Activated naive CD4-positive, alpha-beta T cell treated with anti-CD3 and anti-CD28 coated beads, Interleukin-2, amount 50 U/mL, for 24 hours (primary cell): ENCODE data around the gene PM20D1.

Source experiments
- H3K27ac Mint-ChIP-seq: one replicate; pipeline ENCODE4 v1.8.0; 2021; ENCODE audit warnings: mild to moderate bottlenecking, mixed read lengths
- H3K27me3 Mint-ChIP-seq: one replicate; pipeline ENCODE4 v1.8.0; 2021; ENCODE audit warnings: mixed read lengths
- H3K36me3 Mint-ChIP-seq: one replicate; pipeline ENCODE4 v1.8.0; 2021; ENCODE audit warnings: mixed read lengths
- H3K4me1 Mint-ChIP-seq: one replicate; pipeline ENCODE4 v1.8.0; 2021; ENCODE audit warnings: mixed read lengths
- H3K4me3 Mint-ChIP-seq: one replicate; pipeline ENCODE4 v1.8.0; 2021; ENCODE audit warnings: mild to moderate bottlenecking, mixed read lengths
- H3K9me3 Mint-ChIP-seq: one replicate; pipeline ENCODE4 v1.8.0; 2021; ENCODE audit warnings: mixed read lengths

PM20D1 gene

DNA sequence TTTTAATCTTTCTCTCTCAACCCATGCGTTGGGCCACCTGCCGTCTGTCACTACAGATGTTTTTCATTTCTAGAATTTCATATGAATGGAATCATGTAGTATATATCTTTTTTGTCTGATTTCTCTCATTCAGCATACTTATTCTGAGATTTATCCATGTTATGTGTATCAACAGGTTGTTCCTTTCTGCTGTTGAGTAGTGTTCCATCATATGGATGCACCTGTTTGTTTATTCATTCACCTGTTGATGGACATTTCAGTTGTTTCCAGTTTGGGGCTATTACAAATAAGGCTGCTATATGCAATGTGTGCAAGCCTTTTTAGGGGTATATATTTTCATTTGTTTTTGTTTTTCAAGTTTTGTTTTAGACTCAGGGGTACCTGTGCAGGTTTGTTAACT is 27.5 kb downstream of the PM20D1 start:
- no peak overlapping the region for H3K27ac Mint-ChIP-seq
- peaks cover 4% of the 10 kb centered on the region for H3K36me3 Mint-ChIP-seq
- H3K27me3 Mint-ChIP-seq: no peaks in the 10 kb centered on the region
- no peaks in the 10 kb centered on the region for H3K9me3 Mint-ChIP-seq
- H3K4me1 Mint-ChIP-seq: peaks cover 11% of the 10 kb centered on the region
- no peak overlapping the region for H3K4me3 Mint-ChIP-seq

GRCh38 chr1:205817988-205818387 is 31.9 kb downstream of the PM20D1 start:
- Mint-ChIP-seq H3K27me3 (no peaks in the 10 kb centered on the region), H3K9me3 (no peaks in the 10 kb centered on the region), H3K36me3 (no peaks in the 10 kb centered on the region), H3K4me3 (no peak overlapping the region), H3K27ac (no peak overlapping the region), H3K4me1 (peaks cover 18% of the 10 kb centered on the region)

DNA sequence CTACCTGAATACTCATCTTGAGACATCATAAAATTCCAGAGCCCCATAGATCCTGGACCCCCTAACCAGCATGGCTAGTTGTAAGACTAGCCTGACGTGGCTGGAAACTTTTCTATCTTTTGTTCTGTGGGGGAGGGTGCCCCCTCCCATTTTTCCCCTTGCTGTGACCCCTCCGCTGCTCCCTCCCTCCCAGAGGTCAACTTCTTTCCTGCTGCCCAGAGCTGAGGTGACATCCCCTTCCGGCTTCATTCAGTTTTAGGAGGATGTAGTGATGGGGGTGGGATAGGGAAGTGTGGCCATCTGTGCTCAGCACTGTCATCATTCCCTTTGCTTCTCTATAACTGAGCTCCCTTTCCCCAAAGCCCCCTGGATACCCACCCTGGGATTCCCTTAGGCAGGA is 32.6 kb downstream of the PM20D1 start:
- no peak overlapping the region for H3K27ac Mint-ChIP-seq
- no peaks in the 10 kb centered on the region for H3K27me3 Mint-ChIP-seq
- H3K4me3 Mint-ChIP-seq: no peak overlapping the region
- H3K36me3 Mint-ChIP-seq: no peaks in the 10 kb centered on the region
- peaks cover 20% of the 10 kb centered on the region for H3K4me1 Mint-ChIP-seq
- no peaks in the 10 kb centered on the region for H3K9me3 Mint-ChIP-seq

DNA sequence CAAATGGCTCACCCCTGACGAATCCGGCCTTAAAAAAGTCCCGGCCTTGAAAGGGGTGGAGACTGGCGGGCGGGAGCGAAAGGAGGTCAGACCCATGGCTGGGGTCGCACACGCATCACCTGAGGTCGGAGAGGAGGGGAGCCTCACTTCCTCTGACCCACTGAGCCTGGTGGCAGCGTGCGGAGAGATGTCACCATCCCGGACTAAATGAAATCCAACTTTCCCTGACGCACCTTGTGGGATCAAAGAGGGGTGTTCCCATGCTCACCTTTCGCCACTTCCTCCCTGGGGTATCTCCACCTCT is 36.2 kb downstream of the PM20D1 start:
- H3K27ac Mint-ChIP-seq: peak overlapping the region; percentile 70
- H3K9me3 Mint-ChIP-seq: no peaks in the 10 kb centered on the region
- no peaks in the 10 kb centered on the region for H3K27me3 Mint-ChIP-seq
- peaks cover 2% of the 10 kb centered on the region for H3K36me3 Mint-ChIP-seq
- H3K4me1 Mint-ChIP-seq: peaks cover 53% of the 10 kb centered on the region
- peak overlapping the region; percentile 93 for H3K4me3 Mint-ChIP-seq

- H3K4me3 Mint-ChIP-seq: peak within 1 kb of the TSS; percentile 93
- peaks cover 5% of the 10 kb centered on the region for H3K36me3 Mint-ChIP-seq
- peaks cover 55% of the 10 kb centered on the region for H3K4me1 Mint-ChIP-seq
- H3K9me3 Mint-ChIP-seq: no peaks in the 10 kb centered on the region
- H3K27ac Mint-ChIP-seq: peak within 1 kb of the TSS; percentile 85
- no peaks in the 10 kb centered on the region for H3K27me3 Mint-ChIP-seq
Observed at GRCh38 chr1:205812878-205813754, 36.8 kb downstream of the PM20D1 start, which contains the start of gene SLC41A1. Gene SLC41A1, minus strand, starts transcription at chr1:205813198. Its CDS starts 2,757 bp downstream, at chr1:205810441.

- no peaks in the 10 kb centered on the region for H3K9me3 Mint-ChIP-seq
- H3K27me3 Mint-ChIP-seq: no peaks in the 10 kb centered on the region
- H3K27ac Mint-ChIP-seq: peak overlapping the region; percentile 81
- H3K4me3 Mint-ChIP-seq: peak overlapping the region; percentile 93
- peaks cover 58% of the 10 kb centered on the region for H3K4me1 Mint-ChIP-seq
- peaks cover 5% of the 10 kb centered on the region for H3K36me3 Mint-ChIP-seq
Observed at GRCh38 chr1:205812271-205812877, 37.6 kb downstream of the PM20D1 start.

GRCh38 chr1:205811660-205812059 is 38.3 kb downstream of the PM20D1 start:
- H3K4me3 Mint-ChIP-seq: peak overlapping the region; percentile 93
- H3K9me3 Mint-ChIP-seq: no peaks in the 10 kb centered on the region
- no peaks in the 10 kb centered on the region for H3K27me3 Mint-ChIP-seq
- H3K4me1 Mint-ChIP-seq: peaks cover 65% of the 10 kb centered on the region
- peak overlapping the region; percentile 81 for H3K27ac Mint-ChIP-seq
- H3K36me3 Mint-ChIP-seq: peaks cover 5% of the 10 kb centered on the region

GRCh38 chr1:205810448-205811157 is 39.3 kb downstream of the PM20D1 start:
- no peaks in the 10 kb centered on the region for H3K27me3 Mint-ChIP-seq
- peak overlapping the region; percentile 51 for H3K27ac Mint-ChIP-seq
- peaks cover 5% of the 10 kb centered on the region for H3K36me3 Mint-ChIP-seq
- H3K9me3 Mint-ChIP-seq: no peaks in the 10 kb centered on the region
- H3K4me1 Mint-ChIP-seq: peaks cover 75% of the 10 kb centered on the region
- peak overlapping the region; percentile 93 for H3K4me3 Mint-ChIP-seq

DNA sequence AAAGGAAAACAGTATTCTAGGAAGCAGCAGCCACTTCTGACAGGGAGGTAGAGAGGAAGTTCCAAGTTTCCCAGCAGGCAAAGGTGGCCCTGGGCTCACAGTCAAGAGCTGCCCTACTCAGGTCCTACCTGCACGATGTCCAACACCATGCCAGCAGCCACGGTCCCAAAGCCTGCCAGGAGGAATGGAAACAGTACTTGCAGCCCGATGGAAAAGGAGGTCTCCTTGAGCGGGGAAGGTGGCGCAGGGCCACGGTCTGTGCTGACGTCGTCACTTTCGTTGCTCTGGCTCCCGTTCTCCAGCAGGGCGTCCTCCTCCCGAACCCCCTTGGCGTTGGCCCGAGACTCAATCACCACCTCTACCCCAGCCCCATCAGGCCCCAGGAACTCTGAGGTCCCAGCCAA is 40.0 kb downstream of the PM20D1 start:
- Mint-ChIP-seq H3K9me3 (no peaks in the 10 kb centered on the region), H3K27ac (no peak overlapping the region), H3K4me1 (peaks cover 82% of the 10 kb centered on the region), H3K4me3 (peak overlapping the region; percentile 47), H3K27me3 (no peaks in the 10 kb centered on the region), H3K36me3 (peaks cover 5% of the 10 kb centered on the region)

- Mint-ChIP-seq H3K9me3 (no peaks in the 10 kb centered on the region), H3K4me3 (peak overlapping the region; percentile 62), H3K27me3 (no peaks in the 10 kb centered on the region), H3K4me1 (peaks cover 87% of the 10 kb centered on the region), H3K27ac (peak overlapping the region; percentile 11), H3K36me3 (peaks cover 5% of the 10 kb centered on the region)
Observed at GRCh38 chr1:205809469-205809868, 40.5 kb downstream of the PM20D1 start.

DNA sequence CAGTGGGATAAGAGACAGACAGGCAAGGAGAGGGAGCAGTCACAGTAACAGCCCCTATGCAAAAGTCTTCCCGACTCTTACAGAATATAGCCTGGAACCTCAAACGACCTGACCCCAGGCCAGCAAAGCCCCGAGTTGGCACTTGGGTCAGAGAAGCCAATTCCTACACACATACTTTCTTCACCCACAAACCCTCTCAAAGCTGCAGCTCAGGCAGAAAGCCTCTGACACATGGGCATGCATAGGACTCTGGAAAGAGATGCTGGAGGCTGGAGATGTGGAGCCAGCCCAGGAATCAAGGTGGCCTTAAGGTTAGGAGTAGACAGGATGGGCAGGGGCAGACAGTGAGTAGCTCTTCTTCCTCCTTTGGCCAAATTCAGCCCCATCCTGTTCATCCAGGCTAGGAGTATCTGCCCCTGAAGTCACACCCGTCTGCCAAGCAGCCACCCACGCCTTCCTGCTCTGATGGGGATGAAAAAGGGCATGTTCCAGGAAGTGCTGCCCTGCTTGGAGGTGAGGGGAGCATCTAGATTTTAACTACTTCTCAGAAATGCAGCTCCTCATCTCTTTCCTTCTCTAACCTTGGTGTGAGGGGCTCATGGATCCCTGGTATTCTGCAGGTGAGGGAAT is 44.7 kb downstream of the PM20D1 start:
- H3K27me3 Mint-ChIP-seq: no peaks in the 10 kb centered on the region
- peak overlapping the region; percentile 56 for H3K4me3 Mint-ChIP-seq
- no peaks in the 10 kb centered on the region for H3K9me3 Mint-ChIP-seq
- peak overlapping the region; percentile 88 for H3K27ac Mint-ChIP-seq
- H3K4me1 Mint-ChIP-seq: peaks cover 71% of the 10 kb centered on the region
- H3K36me3 Mint-ChIP-seq: peaks cover 3% of the 10 kb centered on the region

DNA sequence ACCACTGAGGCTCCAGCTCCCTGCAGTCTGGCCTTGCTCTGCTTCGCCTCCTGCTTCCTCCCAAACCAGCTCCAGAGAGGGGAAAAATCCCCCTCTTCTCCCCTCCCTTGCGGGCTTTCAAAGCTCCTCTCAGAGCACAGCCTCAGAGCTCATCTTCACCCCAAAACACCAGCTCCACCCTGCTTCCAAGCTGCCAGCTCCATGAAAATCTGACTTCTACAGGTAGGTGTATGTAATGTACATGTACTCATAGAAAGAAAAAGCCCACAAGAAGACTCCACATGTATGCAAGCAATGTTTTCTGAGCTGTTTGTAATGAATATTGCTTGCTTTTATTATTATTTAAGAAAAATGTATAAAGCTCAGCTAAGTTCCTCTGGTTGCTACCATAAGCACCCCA is 45.3 kb downstream of the PM20D1 start:
- peaks cover 5% of the 10 kb centered on the region for H3K36me3 Mint-ChIP-seq
- no peak overlapping the region for H3K27ac Mint-ChIP-seq
- H3K4me1 Mint-ChIP-seq: peaks cover 65% of the 10 kb centered on the region
- no peaks in the 10 kb centered on the region for H3K9me3 Mint-ChIP-seq
- H3K27me3 Mint-ChIP-seq: no peaks in the 10 kb centered on the region
- no peak overlapping the region for H3K4me3 Mint-ChIP-seq

GRCh38 chr1:205803986-205804385 is 45.9 kb downstream of the PM20D1 start:
- Mint-ChIP-seq H3K4me3 (no peak overlapping the region), H3K27me3 (no peaks in the 10 kb centered on the region), H3K36me3 (peaks cover 6% of the 10 kb centered on the region), H3K4me1 (peaks cover 59% of the 10 kb centered on the region), H3K27ac (peak overlapping the region; percentile 64), H3K9me3 (no peaks in the 10 kb centered on the region)

GRCh38 chr1:205802060-205802459 is 47.9 kb downstream of the PM20D1 start:
- H3K4me3 Mint-ChIP-seq: no peak overlapping the region
- H3K27me3 Mint-ChIP-seq: no peaks in the 10 kb centered on the region
- peaks cover 41% of the 10 kb centered on the region for H3K4me1 Mint-ChIP-seq
- H3K27ac Mint-ChIP-seq: peak overlapping the region; percentile 87
- H3K9me3 Mint-ChIP-seq: no peaks in the 10 kb centered on the region
- peaks cover 6% of the 10 kb centered on the region for H3K36me3 Mint-ChIP-seq

GRCh38 chr1:205800981-205801703 is 48.8 kb downstream of the PM20D1 start:
- peak overlapping the region; percentile 87 for H3K27ac Mint-ChIP-seq
- no peaks in the 10 kb centered on the region for H3K9me3 Mint-ChIP-seq
- no peaks in the 10 kb centered on the region for H3K27me3 Mint-ChIP-seq
- H3K4me1 Mint-ChIP-seq: peaks cover 32% of the 10 kb centered on the region
- peaks cover 7% of the 10 kb centered on the region for H3K36me3 Mint-ChIP-seq
- no peak overlapping the region for H3K4me3 Mint-ChIP-seq
